GM18873 (cell line): ENCODE measurements around the gene SORCS2.

ENCODE experiments used
- ATAC-seq: cut with Tn5 transposase; IDR thresholded peaks from one replicate; pipeline ENCODE4 v1.9.1; 2021; ENCODE audit warnings: mild to moderate bottlenecking, moderate library complexity, moderate number of reproducible peaks; ENCODE audit not compliant: unreplicated experiment, low FRiP score

The SORCS2 gene

GRCh38 chr4:7717161-7717560 is 524.8 kb downstream of the SORCS2 start:
- ATAC-seq = no peak

GRCh38 chr4:7717946-7718490 is 525.7 kb downstream of the SORCS2 start:
- ATAC-seq = no peak

- no peak for ATAC-seq
Measured at GRCh38 chr4:7719354-7720174, 527.2 kb downstream of the SORCS2 start.

GRCh38 chr4:7721984-7722551 is 529.7 kb downstream of the SORCS2 start:
- no peak for ATAC-seq

- ATAC-seq = no peak
Measured at GRCh38 chr4:7722766-7723387, 530.5 kb downstream of the SORCS2 start.

GRCh38 chr4:7723625-7724024 is 531.3 kb downstream of the SORCS2 start:
- no peak for ATAC-seq

- ATAC-seq = no peak
Measured at GRCh38 chr4:7725951-7726350, 533.6 kb downstream of the SORCS2 start.

GRCh38 chr4:7726665-7727413 is 534.5 kb downstream of the SORCS2 start:
- ATAC-seq = no peak

GRCh38 chr4:7727749-7728148 is 535.4 kb downstream of the SORCS2 start:
- ATAC-seq = no peak

GRCh38 chr4:7731437-7731836 is 539.1 kb downstream of the SORCS2 start:
- no peak for ATAC-seq

- ATAC-seq = no peak
Measured at GRCh38 chr4:7732263-7732662, 539.9 kb downstream of the SORCS2 start.

GRCh38 chr4:7733201-7733600 is 540.9 kb downstream of the SORCS2 start:
- ATAC-seq = no peak

GRCh38 chr4:7733801-7734650 is 541.7 kb downstream of the SORCS2 start:
- no peak for ATAC-seq

GRCh38 chr4:7734651-7735260 is 542.4 kb downstream of the SORCS2 start:
- ATAC-seq = no peak

GRCh38 chr4:7735395-7735794 is 543.1 kb downstream of the SORCS2 start:
- no peak for ATAC-seq

- ATAC-seq = no peak
Measured at GRCh38 chr4:7735961-7736360, 543.6 kb downstream of the SORCS2 start.

- ATAC-seq = no peak
Measured at GRCh38 chr4:7736436-7737267, 544.3 kb downstream of the SORCS2 start.

- ATAC-seq = no peak
Measured at GRCh38 chr4:7737268-7737645, 544.9 kb downstream of the SORCS2 start.
